ENCODE data around the gene SH3RF3. TPM values are rescaled to one million over a fixed set of nuclear protein-coding genes. Genes with fewer than 3 reads are reported as not detected.
A peak's percentile ranks its signal among the peaks of the same experiment; 100 is the strongest.

Gene SH3RF3
- total RNA-seq, 1 experiment from 2014 or later = 21.7 TPM

DNA sequence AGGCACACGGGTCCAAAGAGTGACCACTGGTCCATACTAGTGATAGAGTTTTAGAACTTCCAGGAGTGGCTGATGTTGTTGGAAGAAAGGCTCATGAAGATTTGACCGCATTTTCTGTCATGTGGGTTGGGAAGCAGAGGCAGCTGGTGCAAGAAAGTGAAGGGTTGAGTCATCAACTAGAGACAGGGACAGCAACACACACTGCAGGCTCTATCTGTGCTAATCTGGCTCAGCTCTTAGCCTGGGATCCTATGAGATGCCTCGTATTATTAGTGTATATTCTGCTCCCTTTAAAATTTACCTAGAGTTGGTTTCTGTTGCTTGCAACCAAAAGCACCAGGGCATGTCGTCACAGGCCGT is 2.5 kb upstream of the SH3RF3 start:
- Mint-ChIP-seq H3K4me1 (ENCODE audit: insufficient read depth, unreplicated experiment) (peaks cover 46% of the 10 kb centered on the region), H3K9me3 (ENCODE audit: unreplicated experiment) (no peaks in the 10 kb centered on the region), H3K27ac (ENCODE audit: low read depth, unreplicated experiment) (peak overlapping the region; percentile 50), H3K27me3 (ENCODE audit: insufficient read depth, unreplicated experiment) (no peaks in the 10 kb centered on the region), H3K4me3 (ENCODE audit: unreplicated experiment) (peak overlapping the region; percentile 37), H3K36me3 (ENCODE audit: insufficient read depth, unreplicated experiment) (peaks cover 5% of the 10 kb centered on the region)
- intact Hi-C loops (cut with micrococcal nuclease) = loop anchor here (2.0 to 5.0 kb wide), 5 partner anchors 46 to 281 kb away; no protein-coding TSS in a partner anchor
- peak; percentile 90 for DNase-seq (ENCODE audit: unreplicated experiment)
- TF ChIP-seq, protein P1, sequence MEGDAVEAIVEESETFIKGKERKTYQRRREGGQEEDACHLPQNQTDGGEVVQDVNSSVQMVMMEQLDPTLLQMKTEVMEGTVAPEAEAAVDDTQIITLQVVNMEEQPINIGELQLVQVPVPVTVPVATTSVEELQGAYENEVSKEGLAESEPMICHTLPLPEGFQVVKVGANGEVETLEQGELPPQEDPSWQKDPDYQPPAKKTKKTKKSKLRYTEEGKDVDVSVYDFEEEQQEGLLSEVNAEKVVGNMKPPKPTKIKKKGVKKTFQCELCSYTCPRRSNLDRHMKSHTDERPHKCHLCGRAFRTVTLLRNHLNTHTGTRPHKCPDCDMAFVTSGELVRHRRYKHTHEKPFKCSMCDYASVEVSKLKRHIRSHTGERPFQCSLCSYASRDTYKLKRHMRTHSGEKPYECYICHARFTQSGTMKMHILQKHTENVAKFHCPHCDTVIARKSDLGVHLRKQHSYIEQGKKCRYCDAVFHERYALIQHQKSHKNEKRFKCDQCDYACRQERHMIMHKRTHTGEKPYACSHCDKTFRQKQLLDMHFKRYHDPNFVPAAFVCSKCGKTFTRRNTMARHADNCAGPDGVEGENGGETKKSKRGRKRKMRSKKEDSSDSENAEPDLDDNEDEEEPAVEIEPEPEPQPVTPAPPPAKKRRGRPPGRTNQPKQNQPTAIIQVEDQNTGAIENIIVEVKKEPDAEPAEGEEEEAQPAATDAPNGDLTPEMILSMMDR (IDR thresholded peaks at IDR 0.05; ENCODE audit: unreplicated experiment) = no peak
- ChIA-PET CTCF (interaction anchor here (0.6 to 5.3 kb wide), 10 partner anchors 100 to 382 kb away, joined by 3 to 89 read pairs (median 3); no protein-coding TSS in a partner anchor), POLR2A (interaction anchor here (0.7 to 1.8 kb wide), 6 partner anchors 82 to 280 kb away, joined by 3 to 6 read pairs (median 3); no protein-coding TSS in a partner anchor)
- no TSS peak for BruUV-seq (replicated peaks)

DNA sequence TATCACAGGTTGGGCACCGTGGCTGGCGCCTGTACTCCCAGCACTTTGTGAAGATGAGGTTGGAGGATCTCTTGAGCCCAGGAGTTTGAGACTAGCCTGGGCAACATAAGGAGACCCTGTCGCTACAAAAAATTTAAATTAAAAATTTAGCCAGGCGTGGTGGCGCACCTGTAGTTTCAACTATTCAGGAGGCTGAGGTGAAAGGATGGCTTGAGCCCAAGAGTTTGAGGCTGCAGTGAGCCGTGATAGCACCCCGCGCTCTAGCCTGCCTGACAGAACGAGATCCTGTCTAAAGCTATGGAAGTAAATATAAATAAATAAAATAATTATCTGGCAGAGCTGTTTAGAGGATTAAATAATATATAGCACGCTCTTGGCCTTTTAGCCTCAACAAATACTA is 1.4 kb upstream of the SH3RF3 start:
- no peaks in the 10 kb centered on the region for H3K27me3 Mint-ChIP-seq (ENCODE audit: insufficient read depth, unreplicated experiment)
- TSS peak; percentile 28 for BruUV-seq (replicated peaks)
- POLR2A ChIA-PET = interaction anchor here (1.2 to 1.8 kb wide), 4 partner anchors 81 to 279 kb away, joined by 3 to 6 read pairs (median 4); no protein-coding TSS in a partner anchor
- no peaks in the 10 kb centered on the region for H3K9me3 Mint-ChIP-seq (ENCODE audit: unreplicated experiment)
- intact Hi-C loops (cut with micrococcal nuclease) = loop anchor here (2.0 to 5.0 kb wide), 5 partner anchors 45 to 280 kb away; no protein-coding TSS in a partner anchor
- DNase-seq (ENCODE audit: unreplicated experiment) = no peak
- peaks cover 5% of the 10 kb centered on the region for H3K36me3 Mint-ChIP-seq (ENCODE audit: insufficient read depth, unreplicated experiment)
- CTCF ChIA-PET = interaction anchor here (0.7 to 5.3 kb wide), 17 partner anchors 9 to 386 kb away, joined by 3 to 89 read pairs (median 4); no protein-coding TSS in a partner anchor
- H3K4me3 Mint-ChIP-seq (ENCODE audit: unreplicated experiment) = peak overlapping the region; percentile 92
- TF ChIP-seq, protein P1 (IDR thresholded peaks at IDR 0.05; ENCODE audit: unreplicated experiment) = no peak
- H3K27ac Mint-ChIP-seq (ENCODE audit: low read depth, unreplicated experiment) = no peak overlapping the region
- H3K4me1 Mint-ChIP-seq (ENCODE audit: insufficient read depth, unreplicated experiment) = peaks cover 54% of the 10 kb centered on the region

DNA sequence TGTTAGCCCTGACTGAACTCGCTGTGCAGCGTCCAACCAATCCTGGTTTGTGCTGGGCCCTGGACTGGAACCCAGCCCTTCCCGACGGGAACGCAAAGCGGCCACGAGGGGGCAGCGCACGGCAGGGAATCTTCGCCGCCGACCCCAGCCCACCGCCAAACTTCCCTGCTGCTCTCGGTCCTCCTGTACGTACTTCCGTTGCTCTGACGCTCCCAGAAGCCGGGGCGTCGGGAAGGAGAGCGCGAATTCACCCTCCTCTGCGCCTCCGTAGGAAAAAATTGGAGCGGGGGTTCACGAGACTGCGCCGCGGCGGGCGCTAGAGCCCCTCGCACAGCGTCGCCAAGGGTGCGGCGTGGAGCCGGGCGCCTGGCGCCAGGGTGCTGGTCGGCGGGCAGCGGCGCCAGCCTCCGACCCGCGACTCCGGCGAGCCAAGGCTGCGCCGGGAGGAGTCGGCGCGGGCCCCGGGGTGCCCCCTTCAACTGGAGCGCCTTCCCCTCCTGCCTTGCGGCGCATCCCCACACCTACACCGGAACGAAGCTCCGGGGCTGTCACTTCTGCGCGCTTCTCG is 873 bp upstream of the SH3RF3 start:
- Mint-ChIP-seq H3K4me3 (ENCODE audit: unreplicated experiment) (peak overlapping the region; percentile 92), H3K4me1 (ENCODE audit: insufficient read depth, unreplicated experiment) (peaks cover 58% of the 10 kb centered on the region), H3K9me3 (ENCODE audit: unreplicated experiment) (no peaks in the 10 kb centered on the region), H3K27ac (ENCODE audit: low read depth, unreplicated experiment) (no peak overlapping the region), H3K36me3 (ENCODE audit: insufficient read depth, unreplicated experiment) (peaks cover 5% of the 10 kb centered on the region), H3K27me3 (ENCODE audit: insufficient read depth, unreplicated experiment) (no peaks in the 10 kb centered on the region)
- CTCF ChIA-PET = interaction anchor here (0.5 to 5.3 kb wide), 26 partner anchors 10 to 1565 kb away, joined by 3 to 89 read pairs (median 4); no protein-coding TSS in a partner anchor
- intact Hi-C loops (cut with micrococcal nuclease) = loop anchor here (1.0 to 5.0 kb wide), 9 partner anchors 44 to 382 kb away; no protein-coding TSS in a partner anchor
- TF ChIP-seq, protein P1 (IDR thresholded peaks at IDR 0.05; ENCODE audit: unreplicated experiment) = peak; percentile 89
- POLR2A ChIA-PET = interaction anchor here (0.7 to 1.3 kb wide), 5 partner anchors 82 to 386 kb away, joined by 3 to 6 read pairs (median 5); no protein-coding TSS in a partner anchor
- peak; percentile 88 for DNase-seq (ENCODE audit: unreplicated experiment)
- no TSS peak for BruUV-seq (replicated peaks)

DNA sequence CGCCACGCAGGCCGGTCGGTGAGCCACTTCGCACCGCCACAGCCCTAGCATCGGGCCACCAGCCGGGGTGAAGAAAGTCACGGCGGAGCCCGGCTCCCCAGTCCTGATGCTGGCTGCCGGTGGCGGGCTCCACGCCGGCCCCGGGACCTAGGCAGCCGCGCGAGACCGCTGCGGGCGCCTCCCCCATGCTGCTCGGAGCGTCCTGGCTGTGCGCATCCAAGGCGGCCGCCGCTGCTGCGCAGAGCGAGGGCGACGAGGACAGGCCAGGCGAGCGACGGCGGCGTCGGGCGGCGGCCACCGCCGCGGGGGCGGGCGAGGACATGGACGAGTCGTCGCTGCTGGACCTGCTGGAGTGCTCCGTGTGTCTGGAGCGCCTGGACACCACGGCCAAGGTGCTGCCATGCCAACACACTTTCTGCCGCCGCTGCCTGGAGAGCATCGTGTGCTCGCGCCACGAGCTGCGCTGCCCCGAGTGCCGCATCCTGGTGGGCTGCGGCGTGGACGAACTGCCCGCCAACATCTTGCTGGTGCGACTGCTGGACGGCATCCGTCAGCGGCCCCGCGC is 433 bp downstream of the SH3RF3 start:
- Mint-ChIP-seq H3K36me3 (ENCODE audit: insufficient read depth, unreplicated experiment) (peaks cover 5% of the 10 kb centered on the region), H3K27me3 (ENCODE audit: insufficient read depth, unreplicated experiment) (no peaks in the 10 kb centered on the region), H3K9me3 (ENCODE audit: unreplicated experiment) (no peaks in the 10 kb centered on the region), H3K4me1 (ENCODE audit: insufficient read depth, unreplicated experiment) (peaks cover 58% of the 10 kb centered on the region), H3K4me3 (ENCODE audit: unreplicated experiment) (peak overlapping the region; percentile 92), H3K27ac (ENCODE audit: low read depth, unreplicated experiment) (no peak overlapping the region)
- ChIA-PET CTCF (interaction anchor here (0.5 to 5.3 kb wide), 11 partner anchors 32 to 599 kb away, joined by 3 to 89 read pairs (median 3); no protein-coding TSS in a partner anchor), POLR2A (interaction anchor here (0.9 to 1.3 kb wide), 3 partner anchors 85 to 346 kb away, joined by 3 to 6 read pairs (median 5); no protein-coding TSS in a partner anchor)
- BruUV-seq (replicated peaks) = no TSS peak
- TF ChIP-seq, protein P1 (IDR thresholded peaks at IDR 0.05; ENCODE audit: unreplicated experiment) = no peak
- peak; percentile 41 for DNase-seq (ENCODE audit: unreplicated experiment)
- intact Hi-C loops (cut with micrococcal nuclease) = loop anchor here (2.0 to 5.0 kb wide), 6 partner anchors 43 to 278 kb away; no protein-coding TSS in a partner anchor
